ENCODE data around the gene CSF3.
"Not testable (repeated sequence)": the region's sequence is repeated elsewhere in the genome, so short reads cannot be mapped to it uniquely, and the experiment has no call there.

CSF3 gene

DNA sequence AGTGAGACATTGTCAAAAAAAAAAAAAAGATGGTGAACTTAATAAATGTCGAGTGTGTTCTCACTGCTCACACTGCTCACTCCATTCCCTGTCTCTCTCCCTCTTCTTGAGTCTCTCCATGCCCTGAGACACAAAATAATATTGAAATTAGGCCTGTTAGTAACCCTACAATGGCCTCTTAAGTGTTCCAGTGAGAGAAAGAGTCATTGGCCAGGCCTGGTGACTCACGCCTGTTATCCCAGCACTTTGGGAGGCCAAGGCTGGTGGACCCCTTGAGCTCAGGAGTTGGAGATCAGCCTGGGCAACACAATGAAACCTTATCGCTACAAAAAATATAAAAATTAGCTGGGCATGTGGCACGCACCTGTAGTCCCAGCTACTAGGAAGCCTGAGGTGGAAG, 16.2 kb upstream of the CSF3 start:
- DNase-seq, result no peak

GRCh38 chr17:40000161-40000560, 15.1 kb upstream of the CSF3 start:
- DNase-seq, result no peak

GRCh38 chr17:40001335-40001734, 13.9 kb upstream of the CSF3 start:
- not testable (repeated sequence) for DNase-seq

DNA sequence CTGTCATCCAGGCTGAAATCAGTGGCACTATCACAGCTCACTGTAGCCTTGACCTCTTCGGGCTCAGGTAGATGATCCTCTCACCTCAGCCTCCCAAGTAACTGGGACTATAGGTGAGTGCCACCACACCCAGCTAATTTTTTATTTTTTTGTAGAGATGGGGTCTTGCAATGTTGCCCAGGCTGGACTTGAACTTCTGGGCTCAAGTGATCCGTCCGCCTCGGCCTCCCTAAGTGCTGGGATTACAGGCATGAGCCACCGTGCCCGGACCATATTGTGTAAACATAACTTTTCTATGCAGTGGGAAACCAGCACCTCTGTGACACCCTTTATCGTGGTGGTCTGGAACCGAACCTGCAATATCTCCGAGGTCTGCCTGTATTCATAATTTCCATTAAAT, 11.2 kb upstream of the CSF3 start:
- no peak for DNase-seq

GRCh38 chr17:40004712-40005111, 10.5 kb upstream of the CSF3 start:
- DNase-seq, result no peak

DNA sequence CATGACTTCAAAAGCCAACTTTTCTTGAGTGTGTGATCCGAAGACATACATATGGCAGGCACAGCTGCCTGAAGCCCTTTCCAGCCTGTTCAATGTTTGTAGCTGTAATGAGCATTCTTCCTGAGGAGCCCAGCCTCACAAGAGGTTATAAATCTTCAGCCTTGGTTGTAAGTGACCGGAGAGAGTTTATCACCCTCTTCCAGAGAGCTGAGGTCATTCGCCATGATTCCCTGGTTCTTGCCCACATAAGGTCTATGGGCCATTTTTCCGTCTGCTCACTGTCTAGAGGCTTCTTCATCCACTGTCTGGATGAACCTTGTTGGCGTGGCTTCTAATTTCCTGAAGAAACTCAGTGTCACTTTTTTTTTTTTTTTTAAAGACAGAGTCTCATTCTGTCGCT, 9.7 kb upstream of the CSF3 start:
- DNase-seq, result no peak

DNA sequence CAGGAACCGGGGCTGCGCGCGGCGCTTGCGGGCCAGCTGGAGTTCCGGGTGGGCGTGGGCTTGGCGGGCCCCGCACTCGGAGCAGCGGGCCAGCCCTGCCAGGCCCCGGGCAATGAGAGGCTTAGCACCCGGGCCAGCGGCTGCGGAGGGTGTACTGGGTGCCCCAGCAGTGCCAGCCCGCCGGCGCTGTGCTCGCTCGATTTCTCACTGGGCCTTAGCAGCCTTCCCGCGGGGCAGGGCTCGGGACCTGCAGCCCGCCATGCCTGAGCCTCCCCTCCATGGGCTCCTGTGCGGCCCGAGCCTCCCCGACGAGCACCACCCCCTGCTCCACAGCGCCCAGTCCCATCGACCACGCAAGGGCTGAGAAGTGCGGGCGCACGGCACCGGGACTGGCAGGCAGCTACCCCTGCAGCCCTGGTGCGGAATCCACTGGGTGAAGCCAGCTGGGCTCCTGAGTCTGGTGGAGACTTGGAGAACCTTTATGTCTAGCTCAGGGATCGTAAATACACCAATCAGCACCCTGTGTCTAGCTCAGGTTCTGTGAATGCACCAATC, 4.2 kb upstream of the CSF3 start:
- DNase-seq, result not testable (repeated sequence)

DNA sequence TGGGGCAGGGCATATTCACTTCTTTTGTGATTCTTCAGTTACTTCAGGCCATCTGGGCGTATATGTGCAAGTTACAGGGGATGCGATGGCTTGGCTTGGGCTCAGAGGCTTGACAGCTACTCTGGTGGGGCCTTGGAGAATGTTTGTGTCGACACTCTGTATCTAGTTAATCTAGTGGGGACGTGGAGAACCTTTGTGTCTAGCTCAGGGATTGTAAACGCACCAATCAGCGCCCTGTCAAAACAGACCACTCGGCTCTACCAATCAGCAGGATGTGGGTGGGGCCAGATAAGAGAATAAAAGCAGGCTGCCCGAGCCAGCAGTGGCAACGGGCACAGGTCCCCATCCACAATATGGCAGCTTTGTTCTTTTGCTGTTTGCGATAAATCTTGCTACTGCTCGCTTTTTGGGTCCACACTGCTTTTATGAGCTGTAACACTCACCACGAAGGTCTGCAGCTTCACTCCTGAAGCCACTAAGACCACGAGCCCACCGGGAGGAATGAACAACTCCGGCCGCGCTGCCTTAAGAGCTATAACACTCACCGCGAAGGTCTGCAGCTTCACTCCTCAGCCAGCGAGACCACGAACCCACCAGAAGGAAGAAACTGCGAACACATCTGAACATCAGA, 3.1 kb upstream of the CSF3 start:
- DNase-seq, result not testable (repeated sequence)

GRCh38 chr17:40014375-40014980, 762 bp upstream of the CSF3 start:
- no peak for DNase-seq

DNA sequence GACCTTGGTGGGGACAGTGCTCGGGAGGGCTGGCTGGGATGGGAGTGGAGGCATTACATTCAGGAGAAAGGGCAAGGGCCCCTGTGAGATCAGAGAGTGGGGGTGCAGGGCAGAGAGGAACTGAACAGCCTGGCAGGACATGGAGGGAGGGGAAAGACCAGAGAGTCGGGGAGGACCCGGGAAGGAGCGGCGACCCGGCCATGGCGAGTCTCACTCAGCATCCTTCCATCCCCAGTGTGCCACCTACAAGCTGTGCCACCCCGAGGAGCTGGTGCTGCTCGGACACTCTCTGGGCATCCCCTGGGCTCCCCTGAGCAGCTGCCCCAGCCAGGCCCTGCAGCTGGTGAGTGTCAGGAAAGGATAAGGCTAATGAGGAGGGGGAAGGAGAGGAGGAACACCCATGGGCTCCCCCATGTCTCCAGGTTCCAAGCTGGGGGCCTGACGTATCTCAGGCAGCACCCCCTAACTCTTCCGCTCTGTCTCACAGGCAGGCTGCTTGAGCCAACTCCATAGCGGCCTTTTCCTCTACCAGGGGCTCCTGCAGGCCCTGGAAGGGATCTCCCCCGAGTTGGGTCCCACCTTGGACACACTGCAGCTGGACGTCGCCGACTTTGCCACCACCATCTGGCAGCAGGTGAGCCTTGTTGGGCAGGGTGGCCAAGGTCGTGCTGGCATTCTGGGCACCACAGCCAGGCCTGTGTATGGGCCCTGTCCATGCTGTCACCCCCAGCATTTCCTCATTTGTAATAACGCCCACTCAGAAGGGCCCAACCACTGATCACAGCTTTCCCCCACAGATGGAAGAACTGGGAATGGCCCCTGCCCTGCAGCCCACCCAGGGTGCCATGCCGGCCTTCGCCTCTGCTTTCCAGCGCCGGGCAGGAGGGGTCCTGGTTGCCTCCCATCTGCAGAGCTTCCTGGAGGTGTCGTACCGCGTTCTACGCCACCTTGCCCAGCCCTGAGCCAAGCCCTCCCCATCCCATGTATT, 1.1 kb downstream of the CSF3 start:
- DNase-seq, result no peak

DNA sequence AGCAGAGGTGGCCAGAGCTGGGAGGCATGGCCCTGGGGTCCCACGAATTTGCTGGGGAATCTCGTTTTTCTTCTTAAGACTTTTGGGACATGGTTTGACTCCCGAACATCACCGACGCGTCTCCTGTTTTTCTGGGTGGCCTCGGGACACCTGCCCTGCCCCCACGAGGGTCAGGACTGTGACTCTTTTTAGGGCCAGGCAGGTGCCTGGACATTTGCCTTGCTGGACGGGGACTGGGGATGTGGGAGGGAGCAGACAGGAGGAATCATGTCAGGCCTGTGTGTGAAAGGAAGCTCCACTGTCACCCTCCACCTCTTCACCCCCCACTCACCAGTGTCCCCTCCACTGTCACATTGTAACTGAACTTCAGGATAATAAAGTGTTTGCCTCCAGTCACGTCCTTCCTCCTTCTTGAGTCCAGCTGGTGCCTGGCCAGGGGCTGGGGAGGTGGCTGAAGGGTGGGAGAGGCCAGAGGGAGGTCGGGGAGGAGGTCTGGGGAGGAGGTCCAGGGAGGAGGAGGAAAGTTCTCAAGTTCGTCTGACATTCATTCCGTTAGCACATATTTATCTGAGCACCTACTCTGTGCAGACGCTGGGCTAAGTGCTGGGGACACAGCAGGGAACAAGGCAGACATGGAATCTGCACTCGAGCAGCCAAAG, 2.3 kb downstream of the CSF3 start:
- DNase-seq, result no peak

- DNase-seq, result no peak
These were observed 3.2 kb downstream of the CSF3 start for GRCh38 chr17:40018211-40019121.

- no peak for DNase-seq
These were observed 4.1 kb downstream of the CSF3 start for GRCh38 chr17:40019140-40019991.

DNA sequence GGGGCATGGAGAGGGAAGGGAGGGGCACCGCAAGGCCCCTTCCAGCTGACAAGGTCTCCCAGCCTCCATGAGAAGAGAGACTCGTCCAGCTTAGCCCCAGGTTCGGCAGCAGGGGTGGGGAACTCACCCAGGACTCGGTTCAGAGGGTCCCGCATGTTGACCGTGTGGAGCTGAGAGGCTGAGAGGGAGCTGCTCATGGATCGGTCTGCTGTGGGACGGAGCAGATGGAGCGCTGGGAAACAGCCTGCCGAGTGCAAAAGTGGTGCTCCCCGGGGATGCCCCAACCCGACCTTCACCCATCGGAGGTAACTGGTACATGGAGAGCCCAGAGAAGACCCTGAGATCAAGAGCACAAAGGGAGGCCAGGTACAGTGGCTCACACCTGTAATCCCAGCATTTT, 4.9 kb downstream of the CSF3 start:
- no peak for DNase-seq

DNA sequence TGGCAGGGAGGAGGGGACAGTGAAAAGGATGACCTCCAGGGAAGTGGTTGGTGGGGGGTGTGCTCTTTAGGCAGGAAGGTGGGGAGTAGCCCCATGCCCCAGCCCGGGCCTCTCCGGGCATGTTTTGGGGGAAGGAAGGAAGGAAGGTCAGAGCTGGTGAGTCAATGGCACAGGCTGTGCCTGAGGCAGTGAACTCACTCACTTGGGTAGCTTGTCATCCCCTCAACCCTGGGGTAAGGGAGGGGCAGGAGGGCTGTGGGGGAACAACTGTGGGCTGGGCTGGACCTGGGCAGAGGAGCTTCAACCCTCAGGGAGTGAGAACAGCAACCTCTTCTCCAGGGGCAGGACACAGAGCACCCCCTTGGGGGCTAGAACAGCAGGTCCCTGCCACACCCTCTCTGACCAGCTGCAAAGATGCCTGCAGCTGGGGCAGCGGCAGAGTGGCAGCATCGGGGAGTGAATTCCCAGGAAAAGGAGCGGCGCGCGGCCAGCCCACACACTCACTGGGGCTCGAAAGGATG, 6.3 kb downstream of the CSF3 start:
- DNase-seq, result no peak

GRCh38 chr17:40022497-40022896, 7.3 kb downstream of the CSF3 start:
- no peak for DNase-seq

DNA sequence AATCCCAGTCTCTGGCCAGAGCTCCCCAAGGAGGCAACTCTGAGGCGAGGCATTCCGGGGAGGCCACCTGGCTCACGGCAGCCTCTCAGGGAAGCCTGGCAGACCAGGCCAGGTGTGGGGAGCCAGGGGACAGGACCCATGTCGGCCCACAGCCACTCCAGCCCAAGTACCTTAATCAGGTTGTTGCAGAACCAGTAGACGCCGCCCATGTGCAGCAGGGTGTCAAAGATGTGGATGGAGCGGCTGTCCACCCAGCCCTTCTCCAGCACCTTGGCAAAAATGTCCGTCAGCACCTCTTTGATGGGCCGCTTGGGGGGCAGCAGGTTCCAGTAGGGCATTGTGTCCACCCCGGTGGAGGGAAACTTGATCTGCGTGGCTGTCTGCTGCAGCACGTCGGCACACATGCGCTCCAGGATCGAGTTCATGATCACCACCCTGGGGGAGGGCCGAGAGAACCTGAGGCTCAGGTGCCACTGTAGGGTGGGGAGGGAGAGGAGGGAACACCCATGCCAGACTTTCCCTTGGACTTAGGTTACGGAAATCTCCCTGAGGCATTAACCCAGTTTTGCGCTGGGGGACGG, 7.8 kb downstream of the CSF3 start:
- no peak for DNase-seq

- no peak for DNase-seq
These were observed 8.5 kb downstream of the CSF3 start for GRCh38 chr17:40023590-40024292.

DNA sequence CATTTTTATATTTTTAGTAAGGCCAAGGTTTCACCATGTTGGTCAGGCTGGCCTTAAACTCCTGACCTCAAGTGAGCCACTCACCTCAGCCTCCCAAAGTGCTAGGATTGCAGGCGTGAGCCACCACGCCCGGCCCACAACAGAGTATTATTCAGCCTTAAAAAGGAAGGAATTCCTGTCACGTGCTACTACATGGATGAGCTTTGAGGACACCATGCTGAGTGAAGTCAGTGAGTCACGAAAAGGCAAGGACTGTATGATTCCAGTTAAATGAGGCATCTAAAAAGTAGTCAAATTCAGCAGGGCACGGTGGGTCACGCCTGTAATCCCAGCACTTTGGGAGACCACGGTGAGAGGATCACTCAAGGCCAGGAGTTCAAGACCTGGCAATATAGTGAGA, 9.7 kb downstream of the CSF3 start:
- no peak for DNase-seq

GRCh38 chr17:40025559-40025958, 10.3 kb downstream of the CSF3 start:
- no peak for DNase-seq

Data from activated T-cell treated with anti-CD3 and anti-CD28 coated beads for 4 hours (primary cell).